HG03432 (cell line): ENCODE data around the gene CASKIN1.
A peak's percentile ranks its signal among the peaks of the same experiment; 100 is the strongest.
"Not testable (repeated sequence)": the region's sequence is repeated elsewhere in the genome, so short reads cannot be mapped to it uniquely, and the experiment has no call there.

Experiments used
- ATAC-seq: cut with Tn5 transposase; IDR thresholded peaks from one replicate; pipeline ENCODE4 v1.9.1; 2021; ENCODE audit warnings: mild to moderate bottlenecking, moderate library complexity; ENCODE audit not compliant: unreplicated experiment

Gene CASKIN1

DNA sequence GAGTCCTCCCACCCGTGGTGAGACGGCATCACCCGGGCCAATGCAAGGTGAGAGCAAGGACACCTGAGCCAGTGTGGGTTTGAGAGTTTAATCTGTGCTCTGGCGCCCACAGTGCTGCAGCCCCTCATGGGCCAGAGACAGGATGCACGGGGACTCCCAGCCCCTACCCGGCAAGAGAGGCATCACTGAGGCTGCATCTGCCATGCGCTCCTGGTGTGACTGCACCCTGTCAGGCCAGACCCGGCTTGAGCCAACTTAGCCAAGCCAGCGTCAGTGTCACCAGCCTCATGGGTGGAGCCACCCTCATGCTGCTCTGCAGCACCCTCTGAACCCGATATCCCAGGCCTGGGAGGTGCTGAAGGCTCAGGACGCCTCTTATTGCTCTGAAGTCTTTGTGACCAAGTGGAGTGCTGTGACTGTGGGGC lies 15.5 kb upstream of the CASKIN1 start:
- ATAC-seq: no peak

DNA sequence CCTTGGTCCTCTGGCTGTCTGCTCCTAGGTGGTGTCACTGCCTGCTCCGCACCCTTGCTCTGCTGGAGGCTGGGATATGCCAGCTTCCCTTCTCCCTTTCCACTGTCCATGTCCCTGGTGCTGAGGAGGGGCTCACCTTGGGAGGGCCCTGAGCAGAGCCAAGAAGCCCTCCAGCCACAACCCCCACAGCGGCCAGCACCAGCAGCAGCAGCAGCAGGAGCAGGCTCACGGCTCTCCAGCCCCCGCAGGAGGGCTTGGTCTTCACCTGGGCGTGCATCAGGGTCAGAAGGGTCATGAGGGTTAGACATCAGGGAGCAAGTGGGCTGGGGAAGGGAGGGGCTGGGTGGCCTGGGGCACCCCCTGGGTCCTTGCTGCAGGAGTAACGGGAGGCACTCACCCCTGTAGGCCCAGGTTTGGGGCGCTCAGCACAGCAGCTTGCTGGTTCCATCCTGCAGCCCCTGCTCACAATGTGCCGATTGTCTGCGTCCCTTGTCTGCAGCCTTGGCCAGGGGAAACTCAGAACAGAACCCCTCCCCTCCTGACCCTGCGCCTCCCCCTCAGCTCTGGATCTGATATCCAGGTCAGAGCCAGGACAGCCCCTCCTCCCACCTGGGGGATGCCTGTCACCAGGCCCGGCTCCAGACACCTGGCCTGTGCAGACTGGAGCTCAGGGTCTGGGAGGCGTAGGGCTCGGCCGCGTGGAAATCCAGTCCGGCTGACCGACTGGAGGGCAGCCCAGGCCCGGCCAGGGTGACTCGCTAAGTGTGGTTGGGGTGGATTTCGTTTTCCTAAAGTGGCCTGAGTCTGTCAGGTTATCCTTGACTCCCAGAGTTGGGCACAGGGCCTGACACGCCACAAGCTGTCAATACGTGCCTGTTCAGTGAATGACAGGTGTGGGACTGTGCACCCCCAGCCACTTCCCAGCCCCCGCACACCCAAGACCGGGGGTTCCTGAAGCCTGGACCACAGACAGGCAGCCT lies 14.3 kb upstream of the CASKIN1 start, which contains the start of gene BRICD5:
TSS of gene BRICD5 (minus strand) at position 478 of the 980 bp plus-strand sequence. CDS start at position 448, 30 bp downstream.
- no peak for ATAC-seq

GRCh38 chr16:2210009-2210332 lies 13.6 kb upstream of the CASKIN1 start:
- no peak for ATAC-seq

- ATAC-seq: no peak
Observed at GRCh38 chr16:2209258-2210008, 13.0 kb upstream of the CASKIN1 start.

DNA sequence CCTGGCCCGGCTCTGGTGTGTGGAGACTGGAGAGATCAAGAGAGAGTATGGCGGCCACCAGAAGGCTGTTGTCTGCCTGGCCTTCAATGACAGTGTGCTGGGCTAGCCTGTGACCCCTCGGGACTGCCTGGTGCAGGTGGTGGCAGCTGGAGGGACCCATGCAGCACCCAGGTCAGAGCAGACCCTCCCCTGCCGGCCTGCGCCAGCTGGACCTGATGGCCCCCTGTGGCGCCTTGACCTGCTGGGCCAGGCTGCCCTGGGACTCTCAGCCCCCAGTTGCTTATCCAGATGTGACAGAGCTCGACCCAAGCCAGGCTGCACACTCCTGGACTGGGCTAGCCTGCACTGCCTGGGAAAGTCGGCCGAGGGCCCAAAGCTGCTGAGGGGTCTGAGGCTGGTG lies 12.4 kb upstream of the CASKIN1 start:
- no peak for ATAC-seq

- no peak for ATAC-seq
Observed at GRCh38 chr16:2208308-2208707, 11.9 kb upstream of the CASKIN1 start.

- ATAC-seq: no peak
Observed at GRCh38 chr16:2207872-2208271, 11.5 kb upstream of the CASKIN1 start.

DNA sequence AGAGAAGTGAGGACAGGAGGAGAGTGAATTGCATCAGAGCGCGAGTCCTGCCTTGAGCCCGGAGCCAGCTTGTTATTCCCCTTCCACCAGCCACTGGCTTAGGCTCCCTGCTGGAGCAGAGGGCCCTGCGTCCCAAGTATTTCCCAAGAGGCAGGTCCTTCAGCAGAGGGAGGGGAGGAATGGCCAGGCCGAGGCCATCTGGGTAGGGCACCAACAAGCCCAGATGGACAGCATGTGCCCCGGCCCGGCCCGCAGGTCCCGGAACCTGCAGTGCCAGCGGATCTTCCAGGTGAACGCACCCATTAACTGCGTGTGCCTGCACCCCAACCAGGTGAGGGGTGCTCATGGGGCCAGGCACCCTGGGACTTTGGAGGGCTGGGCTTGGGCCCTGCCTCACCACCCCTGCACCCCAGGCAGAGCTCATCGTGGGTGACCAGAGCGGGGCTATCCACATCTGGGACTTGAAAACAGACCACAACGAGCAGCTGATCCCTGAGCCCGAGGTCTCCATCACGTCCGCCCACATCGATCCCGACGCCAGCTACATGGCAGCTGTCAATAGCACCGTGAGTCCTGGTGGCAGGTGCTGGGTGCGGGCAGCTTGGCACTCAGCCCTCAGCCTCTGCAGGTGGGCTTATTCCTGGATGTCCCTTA lies 10.5 kb upstream of the CASKIN1 start:
- no peak for ATAC-seq

- ATAC-seq: no peak
Observed at GRCh38 chr16:2206420-2206779, 10.0 kb upstream of the CASKIN1 start.

DNA sequence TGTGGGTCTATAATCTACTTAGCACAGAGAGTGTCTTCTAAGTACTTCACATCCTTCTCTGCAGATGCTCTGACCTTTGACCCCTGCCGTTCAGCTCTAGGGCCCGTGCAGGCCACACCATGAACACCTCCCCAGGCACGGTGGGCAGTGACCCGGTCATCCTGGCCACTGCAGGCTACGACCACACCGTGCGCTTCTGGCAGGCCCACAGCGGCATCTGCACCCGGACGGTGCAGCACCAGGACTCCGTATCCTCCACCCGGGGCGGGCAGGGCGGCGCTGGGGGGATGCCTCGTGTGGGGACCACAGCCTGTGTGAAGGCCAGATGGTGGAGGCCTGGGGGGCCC lies 9.5 kb upstream of the CASKIN1 start:
- ATAC-seq: peak; percentile 8

DNA sequence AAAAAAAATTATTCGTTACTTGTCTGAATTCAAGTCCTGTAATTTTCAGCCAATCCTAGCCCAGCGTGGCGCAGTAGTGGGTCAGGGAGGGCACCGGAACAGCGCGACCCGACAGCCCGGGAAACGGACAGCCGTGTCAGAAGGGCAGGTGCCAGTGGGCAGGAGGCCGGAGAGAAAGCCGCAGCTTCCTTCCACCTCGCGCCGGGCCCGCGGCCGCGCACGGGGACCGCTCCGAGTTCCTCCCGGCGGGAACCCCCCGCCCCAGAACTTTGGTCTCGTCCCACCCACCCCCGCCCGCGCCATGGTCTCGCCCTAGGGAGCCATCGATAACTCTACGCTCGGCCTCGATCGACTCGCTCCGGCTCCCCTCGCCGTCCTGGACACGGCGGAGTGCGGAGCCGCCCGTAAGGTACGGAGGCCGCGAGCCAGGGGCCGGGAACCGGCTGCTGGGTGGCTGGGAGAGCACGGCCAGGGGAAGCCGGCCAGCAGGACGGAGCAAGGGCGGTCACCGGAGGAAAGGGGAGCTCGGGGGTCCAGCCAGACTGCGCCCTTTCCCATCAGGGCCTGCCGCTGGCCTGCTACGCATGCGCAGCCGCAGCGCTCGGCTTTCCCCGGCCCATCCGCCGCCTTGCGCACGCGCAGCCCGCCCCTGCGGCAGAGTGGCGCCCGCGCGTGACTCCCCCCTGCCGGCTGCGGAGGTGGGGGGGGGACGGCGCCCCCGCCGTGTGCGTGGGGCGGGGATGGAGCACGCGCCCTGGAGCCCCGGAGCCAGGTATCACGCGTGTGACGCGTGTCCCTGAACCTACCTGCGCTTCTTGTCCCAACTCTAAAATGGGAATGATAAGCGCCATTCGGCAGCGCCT lies 8.9 kb upstream of the CASKIN1 start, which contains the start of gene MLST8:
TSS of gene MLST8 (plus strand) at position 351 of the 863 bp plus-strand sequence. CDS start 632 bp downstream, outside the sequence.
- peak; percentile 70 for ATAC-seq

GRCh38 chr16:2204416-2205103 lies 8.2 kb upstream of the CASKIN1 start:
- ATAC-seq: no peak

DNA sequence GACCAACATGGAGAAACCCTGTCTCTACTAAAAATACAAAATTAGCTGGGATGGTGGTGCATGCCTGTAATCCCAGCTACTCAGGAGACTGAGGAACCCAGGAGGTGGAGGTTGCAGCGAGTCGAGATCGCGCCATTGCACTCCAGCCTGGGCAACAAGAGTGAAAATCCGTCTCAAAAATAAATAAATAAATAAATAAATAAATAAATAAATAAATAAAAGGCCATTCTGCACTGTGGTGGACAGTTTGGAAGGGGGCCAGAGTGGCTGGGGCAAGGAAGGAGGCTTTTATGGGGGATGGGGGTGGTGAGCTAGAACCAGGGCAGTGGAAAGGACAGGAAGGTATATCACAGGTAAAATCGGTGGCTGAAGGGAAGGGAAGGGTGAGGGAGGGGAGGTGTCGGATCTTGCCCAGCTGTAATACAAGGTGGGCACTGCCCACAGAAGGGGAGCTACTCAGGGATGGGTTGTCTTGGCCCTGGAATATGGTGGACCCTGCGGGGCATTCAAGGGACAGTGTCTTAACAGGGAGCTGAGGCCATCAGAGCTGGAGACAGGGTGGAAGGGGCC lies 6.8 kb upstream of the CASKIN1 start:
- ATAC-seq: not testable (repeated sequence)

GRCh38 chr16:2200313-2200712 lies 3.9 kb upstream of the CASKIN1 start:
- no peak for ATAC-seq

DNA sequence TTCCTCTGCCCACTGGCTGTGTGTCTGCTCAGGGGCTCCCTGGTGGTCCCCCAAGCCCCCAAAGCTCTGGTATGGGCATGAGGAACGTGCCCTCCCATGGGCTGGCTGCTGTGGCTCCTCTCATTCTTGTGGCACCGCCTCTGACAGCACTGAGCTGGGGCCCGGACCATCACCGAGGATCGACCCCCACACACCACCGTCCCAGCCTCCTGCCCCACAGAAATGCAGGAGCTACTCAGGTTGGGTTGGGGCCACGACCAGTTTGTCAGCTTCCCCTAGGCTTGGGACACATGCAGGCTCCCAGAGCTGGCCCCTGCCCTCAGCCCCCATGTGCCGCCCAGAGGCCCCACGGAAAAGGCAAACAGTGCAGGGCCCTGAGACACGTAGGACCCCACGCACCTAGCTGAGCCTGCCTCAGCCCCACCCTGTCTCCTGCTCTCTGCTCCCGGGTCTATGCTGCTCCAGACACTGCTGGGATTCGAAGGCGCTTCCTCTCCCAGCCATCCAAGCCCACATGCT lies 3.3 kb upstream of the CASKIN1 start:
- ATAC-seq: no peak

- no peak for ATAC-seq
Observed at GRCh38 chr16:2199095-2199494, 2.7 kb upstream of the CASKIN1 start.

DNA sequence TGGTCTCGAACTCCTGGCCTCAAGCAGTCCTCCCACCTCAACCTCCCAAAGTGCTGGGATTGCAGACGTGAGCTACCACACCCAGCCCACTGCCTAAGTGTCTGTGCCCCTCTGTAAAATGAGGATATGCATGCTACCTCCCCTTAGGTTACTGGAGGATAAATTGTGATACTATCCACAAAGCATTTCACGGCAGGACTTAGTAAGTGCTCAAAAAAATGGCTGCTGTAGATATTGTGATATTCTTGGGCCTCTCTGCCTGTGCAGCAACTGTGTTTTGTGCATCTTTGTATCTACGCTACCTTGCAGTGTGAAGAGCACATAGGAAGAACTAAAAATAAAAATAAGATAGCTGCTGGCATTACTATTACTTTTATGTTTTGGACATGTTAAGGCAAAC lies 1.9 kb upstream of the CASKIN1 start:
- no peak for ATAC-seq

GRCh38 chr16:2197765-2198164 lies 1.4 kb upstream of the CASKIN1 start:
- ATAC-seq: no peak

DNA sequence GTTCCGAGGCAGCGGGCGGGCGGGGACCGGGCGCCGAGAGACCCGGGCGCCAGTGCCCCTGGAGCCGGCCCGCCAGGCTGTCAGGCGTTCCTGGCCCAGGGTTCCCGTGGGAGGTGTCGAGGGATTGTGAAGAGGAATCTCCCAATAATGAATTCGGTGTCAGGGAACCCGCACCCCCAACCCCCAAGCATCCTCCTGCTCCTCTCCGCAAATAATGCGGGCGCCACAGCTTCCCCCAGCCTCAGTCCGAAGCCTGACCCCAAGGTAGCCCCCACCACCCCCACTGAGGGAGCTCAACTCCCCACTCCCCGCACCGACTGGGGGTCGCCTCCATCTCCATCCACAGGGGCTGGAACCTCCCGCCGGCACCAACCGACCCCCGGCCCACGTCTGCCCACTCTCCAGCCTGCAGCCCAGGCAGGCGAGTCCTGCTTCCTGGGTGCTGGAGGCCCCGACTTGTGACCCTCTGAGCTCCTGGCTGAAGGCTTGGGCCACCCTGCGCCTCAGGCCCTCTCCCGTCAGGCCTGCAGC lies 641 bp upstream of the CASKIN1 start:
- no peak for ATAC-seq
